GM23338 (cell line): ENCODE results near the gene SCRG1. TPM values are rescaled to one million over a fixed set of nuclear protein-coding genes. Genes with fewer than 3 reads are reported as not detected.

ENCODE experiments used
- ATAC-seq: fragments of 200-7000 bp; cut with Tn5 transposase; 3 replicates; pipeline ENCODE4 v1.9.1; 2020
- DNase-seq: peaks from one replicate; pipeline ENCODE4 v3.0.0-alpha.2; 2015; ENCODE audit warnings: low spot score
- H2AFZ ChIP-seq: fragments of 200-600 bp; sonication (generic); 2 replicates; pipeline ENCODE4 v1.8.0; 2016; ENCODE audit warnings: antibody characterized with exemption, mild to moderate bottlenecking, moderate library complexity
- H3F3A ChIP-seq: fragments of 200-600 bp; sonication (generic); replicated peaks from 2 replicates; pipeline ENCODE4 v1.8.0; 2017; ENCODE audit warnings: antibody characterized with exemption, mixed run types, low read depth
- H3K27ac ChIP-seq: fragments of 200-600 bp; sonication (generic); 2 replicates; pipeline ENCODE4 v1.6.1; 2016; ENCODE audit warnings: low read depth
- H3K27me3 ChIP-seq: fragments of 200-600 bp; sonication (generic); 2 replicates; pipeline ENCODE4 v1.8.0; 2016; ENCODE audit warnings: mild to moderate bottlenecking, mixed run types, moderate library complexity; ENCODE audit not compliant: insufficient read depth
- H3K36me3 ChIP-seq: fragments of 200-600 bp; sonication (generic); 2 replicates; pipeline ENCODE4 v1.8.0; 2016; ENCODE audit warnings: mild to moderate bottlenecking; ENCODE audit not compliant: insufficient read depth
- H3K4me1 ChIP-seq: fragments of 200-600 bp; sonication (generic); 2 replicates; pipeline ENCODE4 v1.8.0; 2016; ENCODE audit warnings: mild to moderate bottlenecking, moderate library complexity; ENCODE audit not compliant: insufficient read depth
- H3K4me2 ChIP-seq: fragments of 200-600 bp; sonication (generic); 2 replicates; pipeline ENCODE4 v1.7.1; 2017; ENCODE audit warnings: mixed run types
- H3K4me3 ChIP-seq: fragments of 200-600 bp; sonication (generic); 2 replicates; pipeline ENCODE4 v1.6.1; 2016; ENCODE audit warnings: mixed run types
- H3K79me2 ChIP-seq: fragments of 200-600 bp; sonication (generic); replicated peaks from 2 replicates; pipeline ENCODE4 v1.8.0; 2017; ENCODE audit warnings: mild to moderate bottlenecking; ENCODE audit not compliant: insufficient read depth
- H3K9me2 ChIP-seq: fragments of 200-600 bp; sonication (generic); 2 replicates; pipeline ENCODE4 v1.8.0; 2017; ENCODE audit not compliant: insufficient read depth
- H4K20me1 ChIP-seq: fragments of 200-600 bp; sonication (generic); replicated peaks from 2 replicates; pipeline ENCODE4 v1.8.0; 2017; ENCODE audit warnings: mild to moderate bottlenecking; ENCODE audit not compliant: insufficient read depth
- H3K27ac Mint-ChIP-seq: 2 replicates; pipeline ENCODE4 v1.8.0; 2020; ENCODE audit warnings: inconsistent platforms, mild to moderate bottlenecking, moderate library complexity, mixed read lengths
- H3K27me3 Mint-ChIP-seq: 3 replicates; pipeline ENCODE4 v1.8.0; 2022; ENCODE audit warnings: low read depth, mild to moderate bottlenecking, moderate library complexity, mixed read lengths, inconsistent platforms; ENCODE audit not compliant: insufficient read depth, poor library complexity
- H3K36me3 Mint-ChIP-seq: 3 replicates; pipeline ENCODE4 v1.8.0; 2021; ENCODE audit warnings: low read depth, mild to moderate bottlenecking, inconsistent platforms, moderate library complexity, mixed read lengths
- H3K4me1 Mint-ChIP-seq: 3 replicates; pipeline ENCODE4 v1.8.0; 2020; ENCODE audit warnings: mild to moderate bottlenecking, inconsistent platforms, mixed read lengths
- H3K4me3 Mint-ChIP-seq: 3 replicates; pipeline ENCODE4 v1.8.0; 2021; ENCODE audit warnings: moderate library complexity, mild to moderate bottlenecking, inconsistent platforms, mixed read lengths
- H3K9me3 Mint-ChIP-seq: 3 replicates; pipeline ENCODE4 v1.8.0; 2020; ENCODE audit warnings: moderate library complexity, mild to moderate bottlenecking, inconsistent platforms, mixed read lengths
- CREB1 ChIP-seq: fragments of 250-450 bp; sonication (Bioruptor Pico); IDR thresholded peaks from 2 replicates; pipeline ENCODE4 v1.5.0; 2020; ENCODE audit warnings: low read depth, mild to moderate bottlenecking, moderate library complexity
- NANOG ChIP-seq: IDR thresholded peaks from 2 replicates; pipeline ENCODE4 v1.6.1; 2016; ENCODE audit warnings: antibody characterized with exemption, borderline replicate concordance
- POLR2AphosphoS5 ChIP-seq: IDR thresholded peaks from 2 replicates; pipeline ENCODE4 v1.6.1; 2016; ENCODE audit warnings: antibody characterized with exemption, low read depth
- polyA plus RNA-seq: library from polyadenylated mRNA; unstranded; fragments of >200 nt; fragmentation: Nextera tagmentation; extraction: Ambion mirVana; gene quantifications from 2 replicates; pipeline ENCODE4 v1.2.1, GENCODE V29; 2016
- small RNA-seq: library from RNA; depleted of rRNA; stranded (forward); fragments of <200 nt; gene quantifications from one replicate; pipeline ENCODE3, GENCODE V24; 2014; ENCODE audit warnings: low replicate concordance
- total RNA-seq: library from RNA; depleted of rRNA; stranded (reverse); fragments of >200 nt; shearing (Covaris generic); gene quantifications from 2 replicates; pipeline ENCODE4 v1.2.3, GENCODE V29; 2014; rRNA removed

The SCRG1 gene
- total and polyA plus RNA-seq, 2 experiments from 2014 or later, result 0.45 TPM; not detected in 1

- peak overlapping the region; percentile 97 for H3K4me3 Mint-ChIP-seq
- TF ChIP-seq NANOG, result no peak
- TF ChIP-seq CREB1 (CRISPR knock-in tag), result peak; percentile 22; the same call in 1 of the 2 replicates
- peak; percentile 78 for TF ChIP-seq POLR2AphosphoS5
Observed at GRCh38 chr4:173334891-173335752, 63.8 kb downstream of the SCRG1 start.

More at GRCh38 chr4:173334891-173335752, 63.8 kb downstream of the SCRG1 start:
- Histone ChIP-seq H3K27me3 (peaks cover 11% of the 10 kb centered on the region; the same call in 1 of the 2 replicates), H3K79me2 (peaks cover 15% of the 10 kb centered on the region), H3K4me2 (peak overlapping the region; percentile 79), H3K27ac (peak overlapping the region; percentile 98), H3K4me1 (peaks cover 11% of the 10 kb centered on the region), H3F3A (no peaks in the 10 kb centered on the region), H3K4me3 (peak overlapping the region; percentile 67), H3K9me2 (no peaks in the 10 kb centered on the region), H3K36me3 (peaks cover 23% of the 10 kb centered on the region; the same call in 1 of the 2 replicates), H4K20me1 (peaks cover 11% of the 10 kb centered on the region; the same call in 1 of the 2 replicates), H2AFZ (peak overlapping the region; percentile 45; the same call in 1 of the 2 replicates)
- Mint-ChIP-seq H3K4me1 (peaks cover 28% of the 10 kb centered on the region), H3K9me3 (0 out of 3 replicates have a peak, but pooled peaks cover 3% of the 10 kb centered on the region), H3K27me3 (peaks cover 24% of the 10 kb centered on the region), H3K27ac (peak overlapping the region; percentile 100), H3K36me3 (peaks cover 37% of the 10 kb centered on the region)
- ATAC-seq (peak; percentile 64), DNase-seq (peak; percentile 95)

Small RNAs within 50 kb of the gene (small RNA-seq; reads per million reads assigned to genes)
- gene RNU6-1096P, result not detected

Other genes starting within 250 kb of the SCRG1 start
- gene GALNT7, start 230.3 kb downstream of the SCRG1 start, total RNA-seq, result 64.2 and 72.2 TPM in 2 replicates
- 28.9 and 31.8 TPM in 2 replicates for gene GALNT7, start 230.3 kb downstream of the SCRG1 start, polyA plus RNA-seq
- gene HMGB2, start 64.8 kb downstream of the SCRG1 start, total RNA-seq, result 103 and 109 TPM in 2 replicates
- gene HMGB2, start 64.8 kb downstream of the SCRG1 start, polyA plus RNA-seq, result 519 and 593 TPM in 2 replicates
- 16.5 and 18.1 TPM in 2 replicates for gene SAP30, start 28.2 kb downstream of the SCRG1 start, total RNA-seq
- gene SAP30, start 28.2 kb downstream of the SCRG1 start, polyA plus RNA-seq, result 9.3 and 24.8 TPM in 2 replicates
- gene HAND2, start 131.1 kb upstream of the SCRG1 start, total RNA-seq, result not detected in 2 replicates
- gene HAND2, start 131.1 kb upstream of the SCRG1 start, polyA plus RNA-seq, result 0.15 TPM in 1 of 2 replicates, not detected in the other